ENCODE data around the gene ITGAV. TPM values are rescaled to one million over a fixed set of nuclear protein-coding genes. Genes with fewer than 3 reads are reported as not detected.

ITGAV gene
- total RNA-seq, 2 experiments from 2014 or later: 4.7 to 7.5 TPM

DNA sequence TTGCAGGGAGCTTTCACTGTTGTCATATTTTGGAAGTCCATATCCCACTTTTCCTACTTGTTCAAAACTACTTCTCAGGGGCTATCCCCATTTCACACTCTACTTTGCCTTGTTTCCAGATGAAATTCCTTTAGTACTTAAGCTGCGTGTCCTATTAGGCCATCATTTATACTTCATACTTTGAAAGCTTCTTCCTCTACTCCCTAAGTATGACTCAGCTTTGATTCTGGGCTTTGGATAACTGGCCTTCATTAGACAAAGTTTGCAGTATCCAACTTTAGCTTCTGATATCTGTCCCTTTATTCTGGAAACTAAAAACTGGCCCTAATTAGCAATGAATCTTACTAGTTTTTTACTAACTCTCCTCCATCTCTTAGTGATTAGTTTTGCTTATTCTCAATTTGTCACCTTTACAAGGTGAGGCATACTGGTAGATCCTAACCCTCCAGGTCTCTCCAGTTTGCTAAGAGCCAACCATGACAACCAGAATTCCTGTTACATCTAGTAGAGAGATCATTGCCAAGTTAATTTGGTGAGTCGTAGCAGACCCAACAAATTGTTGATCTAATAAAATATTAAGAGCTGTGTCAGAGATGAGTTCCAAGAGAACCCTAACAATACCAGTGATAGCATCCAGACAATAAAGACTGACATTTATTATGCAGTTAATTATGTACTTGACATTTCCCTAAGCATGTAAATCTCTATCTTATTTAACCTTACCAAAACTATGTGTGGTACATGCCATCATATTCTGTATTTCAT lies 31.2 kb upstream of the ITGAV start:
- ChIA-PET CTCF (interaction anchor here (1.2 kb wide), 1 partner anchor 25 kb away, joined by 3 read pairs; no protein-coding TSS in a partner anchor), POLR2A (no interaction called here)
- H3K4me3 Mint-ChIP-seq: no peak overlapping the region
- DNase-seq (no peak), ATAC-seq (no peak)
- H3K36me3 Mint-ChIP-seq (ENCODE audit: low read depth): no peaks in the 10 kb centered on the region
- peaks cover 6% of the 10 kb centered on the region for H3K27me3 Mint-ChIP-seq
- intact Hi-C loops (cut with micrococcal nuclease): no loop called here
- H3K4me1 Mint-ChIP-seq (ENCODE audit: low read depth): no peaks in the 10 kb centered on the region
- no peaks in the 10 kb centered on the region for H3K9me3 Mint-ChIP-seq
- no peak for TF ChIP-seq CTCF (IDR thresholded peaks at IDR 0.05)
- H3K27ac Mint-ChIP-seq: no peak overlapping the region

GRCh38 chr2:186559370-186559769 lies 30.5 kb upstream of the ITGAV start:
- Mint-ChIP-seq H3K4me3 (no peak overlapping the region), H3K9me3 (no peaks in the 10 kb centered on the region), H3K4me1 (ENCODE audit: low read depth) (no peaks in the 10 kb centered on the region), H3K36me3 (ENCODE audit: low read depth) (no peaks in the 10 kb centered on the region), H3K27me3 (peaks cover 11% of the 10 kb centered on the region), H3K27ac (no peak overlapping the region)
- no peak for ATAC-seq
- POLR2A ChIA-PET: no interaction called here
- TF ChIP-seq CTCF (IDR thresholded peaks at IDR 0.05): no peak
- DNase-seq: no peak
- CTCF ChIA-PET: interaction anchor here (1.2 kb wide), 1 partner anchor 24 kb away, joined by 3 read pairs; no protein-coding TSS in a partner anchor
- intact Hi-C loops (cut with micrococcal nuclease): no loop called here

GRCh38 chr2:186559848-186560247 lies 30.0 kb upstream of the ITGAV start:
- CTCF ChIA-PET: no interaction called here
- no peak for ATAC-seq
- no peak overlapping the region for H3K27ac Mint-ChIP-seq
- H3K9me3 Mint-ChIP-seq: no peaks in the 10 kb centered on the region
- intact Hi-C loops (cut with micrococcal nuclease): no loop called here
- POLR2A ChIA-PET: no interaction called here
- no peaks in the 10 kb centered on the region for H3K36me3 Mint-ChIP-seq (ENCODE audit: low read depth)
- no peak overlapping the region for H3K4me3 Mint-ChIP-seq
- H3K27me3 Mint-ChIP-seq: peaks cover 12% of the 10 kb centered on the region
- no peak for TF ChIP-seq CTCF (IDR thresholded peaks at IDR 0.05)
- H3K4me1 Mint-ChIP-seq (ENCODE audit: low read depth): no peaks in the 10 kb centered on the region
- no peak for DNase-seq

DNA sequence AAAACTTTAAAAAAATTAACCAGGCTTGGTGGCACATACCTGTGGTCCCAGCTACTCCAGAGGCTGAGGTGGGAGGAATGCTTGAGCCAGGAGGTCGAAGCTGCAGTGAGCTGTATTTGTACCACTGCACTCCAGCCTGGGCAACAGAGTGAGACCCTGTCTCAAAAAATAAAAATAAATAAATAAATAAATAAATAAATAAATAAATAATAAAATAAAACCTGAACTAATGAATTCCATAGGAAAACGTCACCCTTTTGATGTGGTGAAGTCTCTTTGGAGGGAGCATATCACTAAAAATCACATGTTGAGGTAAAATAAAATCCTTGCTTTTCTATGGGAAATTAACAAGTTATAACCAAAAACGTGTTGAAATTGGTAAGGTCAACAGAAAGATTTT lies 29.6 kb upstream of the ITGAV start:
- no peak overlapping the region for H3K4me3 Mint-ChIP-seq
- no peaks in the 10 kb centered on the region for H3K36me3 Mint-ChIP-seq (ENCODE audit: low read depth)
- no peak for ATAC-seq
- peaks cover 13% of the 10 kb centered on the region for H3K27me3 Mint-ChIP-seq
- intact Hi-C loops (cut with micrococcal nuclease): no loop called here
- H3K9me3 Mint-ChIP-seq: no peaks in the 10 kb centered on the region
- H3K27ac Mint-ChIP-seq: no peak overlapping the region
- ChIA-PET CTCF (no interaction called here), POLR2A (no interaction called here)
- TF ChIP-seq CTCF (IDR thresholded peaks at IDR 0.05): no peak
- no peak for DNase-seq
- no peaks in the 10 kb centered on the region for H3K4me1 Mint-ChIP-seq (ENCODE audit: low read depth)

GRCh38 chr2:186561467-186562208 lies 28.2 kb upstream of the ITGAV start:
- H3K27ac Mint-ChIP-seq: no peak overlapping the region
- intact Hi-C loops (cut with micrococcal nuclease): no loop called here
- CTCF ChIA-PET: interaction anchor here (1.2 kb wide), 1 partner anchor 9 kb away, joined by 3 read pairs; no protein-coding TSS in a partner anchor

More at GRCh38 chr2:186561467-186562208, 28.2 kb upstream of the ITGAV start:
- H3K9me3 Mint-ChIP-seq: no peaks in the 10 kb centered on the region
- POLR2A ChIA-PET: no interaction called here
- no peaks in the 10 kb centered on the region for H3K36me3 Mint-ChIP-seq (ENCODE audit: low read depth)
- no peak for ATAC-seq
- no peak for DNase-seq
- H3K4me3 Mint-ChIP-seq: no peak overlapping the region
- no peak for TF ChIP-seq CTCF (IDR thresholded peaks at IDR 0.05)
- peaks cover 15% of the 10 kb centered on the region for H3K27me3 Mint-ChIP-seq
- no peaks in the 10 kb centered on the region for H3K4me1 Mint-ChIP-seq (ENCODE audit: low read depth)
